GM12891 (cell line): ENCODE results near the gene UBE2O.

ENCODE experiments used
- DNase-seq: peaks from one replicate; pipeline ENCODE4 v3.0.0; 2011; ENCODE audit warnings: low spot score; ENCODE audit not compliant: insufficient read length
- FAIRE-seq: peaks from 2 replicates; lab custom pipeline; 2011; peaks lifted over from hg19 to GRCh38; lab: Jason Lieb, UNC
- PAX5 ChIP-seq: IDR thresholded peaks from 2 replicates; pipeline ENCODE4 v1.6.1; 2011; ENCODE audit warnings: low read length, moderate library complexity, mild to moderate bottlenecking; ENCODE audit not compliant: insufficient read depth, severe bottlenecking
- POLR2A ChIP-seq: IDR thresholded peaks from 2 replicates; pipeline ENCODE4 v1.6.1; 2011; ENCODE audit warnings: low read depth, low read length, control low read depth
- POLR2AphosphoS5 ChIP-seq: IDR thresholded peaks from 2 replicates; pipeline ENCODE4 v1.6.1; 2011; ENCODE audit warnings: low read depth, low read length, control low read depth
- POU2F2 ChIP-seq: IDR thresholded peaks from 2 replicates; pipeline ENCODE4 v1.6.1; 2011; ENCODE audit warnings: low read depth, mild to moderate bottlenecking, control low read depth, low read length, moderate library complexity
- SPI1 ChIP-seq: IDR thresholded peaks from 2 replicates; pipeline ENCODE4 v1.6.1; 2011; ENCODE audit warnings: low read depth, low read length, control low read depth
- TAF1 ChIP-seq: IDR thresholded peaks from 2 replicates; pipeline ENCODE4 v1.6.1; 2011; ENCODE audit warnings: low read depth, low read length, control low read depth

UBE2O gene

GRCh38 chr17:76371656-76372628, 81.0 kb downstream of the UBE2O start:
- no peak for DNase-seq
- no peak for FAIRE-seq
- TF ChIP-seq POLR2A: no peak
- no peak for TF ChIP-seq TAF1
- TF ChIP-seq POU2F2: no peak
- TF ChIP-seq PAX5: no peak
- TF ChIP-seq POLR2AphosphoS5: no peak
- TF ChIP-seq SPI1: no peak

GRCh38 chr17:76370261-76370993, 82.5 kb downstream of the UBE2O start:
- no peak for TF ChIP-seq POLR2AphosphoS5
- no peak for TF ChIP-seq PAX5
- no peak for TF ChIP-seq TAF1
- no peak for TF ChIP-seq SPI1
- TF ChIP-seq POLR2A: no peak
- TF ChIP-seq POU2F2: no peak
- FAIRE-seq (no peak), DNase-seq (no peak)

- TF ChIP-seq POLR2A: no peak
- TF ChIP-seq TAF1: no peak
- TF ChIP-seq POLR2AphosphoS5: no peak
- TF ChIP-seq SPI1: no peak
- no peak for TF ChIP-seq PAX5
- TF ChIP-seq POU2F2: no peak
- FAIRE-seq (no peak), DNase-seq (no peak)
Observed at GRCh38 chr17:76369804-76370203, 83.1 kb downstream of the UBE2O start.

GRCh38 chr17:76369379-76369778, 83.6 kb downstream of the UBE2O start:
- DNase-seq (no peak), FAIRE-seq (no peak)
- TF ChIP-seq TAF1 (no peak), POLR2AphosphoS5 (no peak), SPI1 (no peak), POLR2A (no peak), PAX5 (no peak), POU2F2 (no peak)

- FAIRE-seq: no peak
- no peak for DNase-seq
- TF ChIP-seq POLR2AphosphoS5 (no peak), POLR2A (no peak), TAF1 (no peak), SPI1 (no peak), POU2F2 (no peak), PAX5 (no peak)
Observed at GRCh38 chr17:76368545-76368944, 84.4 kb downstream of the UBE2O start.

- FAIRE-seq (no peak), DNase-seq (no peak)
- no peak for TF ChIP-seq POU2F2
- no peak for TF ChIP-seq PAX5
- TF ChIP-seq TAF1: no peak
- no peak for TF ChIP-seq SPI1
- no peak for TF ChIP-seq POLR2AphosphoS5
- no peak for TF ChIP-seq POLR2A
Observed at GRCh38 chr17:76367642-76368041, 85.3 kb downstream of the UBE2O start.

GRCh38 chr17:76366247-76366646, 86.7 kb downstream of the UBE2O start:
- DNase-seq: no peak
- no peak for FAIRE-seq
- TF ChIP-seq PAX5: no peak
- no peak for TF ChIP-seq POU2F2
- TF ChIP-seq POLR2A: no peak

GRCh38 chr17:76365256-76365903, 87.6 kb downstream of the UBE2O start:
- no peak for FAIRE-seq
- TF ChIP-seq TAF1 (no peak), POLR2AphosphoS5 (no peak), SPI1 (no peak), PAX5 (no peak)
- no peak for DNase-seq
